Measurements from ENCODE around the gene CNN3.

The CNN3 gene

GRCh38 chr1:94953746-94954145 is 26.8 kb upstream of the CNN3 start:
- no peak overlapping the region for H3K4me3 ChIP-seq (ENCODE audit: low read depth, low read length)
- DNase-seq (ENCODE audit: low read depth) = no peak
- no peak for TF ChIP-seq POLR2A (IDR thresholded peaks at IDR 0.05; ENCODE audit: extremely low read depth, insufficient read length)
- no peak for TF ChIP-seq MAX (IDR thresholded peaks at IDR 0.05; ENCODE audit: low read depth, low read length)
- no peak for TF ChIP-seq MYC (IDR thresholded peaks at IDR 0.05; ENCODE audit: low read depth, low read length)
- TF ChIP-seq CTCF (IDR thresholded peaks at IDR 0.05; ENCODE audit: low read depth, low read length) = no peak

- H3K4me3 ChIP-seq (ENCODE audit: low read depth, low read length) = no peak overlapping the region
- DNase-seq (ENCODE audit: low read depth) = no peak
- no peak for TF ChIP-seq POLR2A (IDR thresholded peaks at IDR 0.05; ENCODE audit: extremely low read depth, insufficient read length)
- no peak for TF ChIP-seq MAX (IDR thresholded peaks at IDR 0.05; ENCODE audit: low read depth, low read length)
- no peak for TF ChIP-seq CTCF (IDR thresholded peaks at IDR 0.05; ENCODE audit: low read depth, low read length)
- TF ChIP-seq MYC (IDR thresholded peaks at IDR 0.05; ENCODE audit: low read depth, low read length) = no peak
These were observed 26.2 kb upstream of the CNN3 start for GRCh38 chr1:94953107-94953506.

GRCh38 chr1:94952539-94952938 is 25.6 kb upstream of the CNN3 start:
- TF ChIP-seq MYC (IDR thresholded peaks at IDR 0.05; ENCODE audit: low read depth, low read length) = no peak
- no peak for TF ChIP-seq MAX (IDR thresholded peaks at IDR 0.05; ENCODE audit: low read depth, low read length)
- TF ChIP-seq CTCF (IDR thresholded peaks at IDR 0.05; ENCODE audit: low read depth, low read length) = no peak
- no peak for TF ChIP-seq POLR2A (IDR thresholded peaks at IDR 0.05; ENCODE audit: extremely low read depth, insufficient read length)
- DNase-seq (ENCODE audit: low read depth) = no peak
- H3K4me3 ChIP-seq (ENCODE audit: low read depth, low read length) = no peak overlapping the region

GRCh38 chr1:94951509-94952208 is 24.7 kb upstream of the CNN3 start:
- no peak overlapping the region for H3K4me3 ChIP-seq (ENCODE audit: low read depth, low read length)
- no peak for DNase-seq (ENCODE audit: low read depth)
- no peak for TF ChIP-seq POLR2A (IDR thresholded peaks at IDR 0.05; ENCODE audit: extremely low read depth, insufficient read length)
- no peak for TF ChIP-seq MAX (IDR thresholded peaks at IDR 0.05; ENCODE audit: low read depth, low read length)
- TF ChIP-seq MYC (IDR thresholded peaks at IDR 0.05; ENCODE audit: low read depth, low read length) = no peak
- no peak for TF ChIP-seq CTCF (IDR thresholded peaks at IDR 0.05; ENCODE audit: low read depth, low read length)

GRCh38 chr1:94951046-94951445 is 24.1 kb upstream of the CNN3 start:
- TF ChIP-seq MYC (IDR thresholded peaks at IDR 0.05; ENCODE audit: low read depth, low read length) = no peak
- TF ChIP-seq MAX (IDR thresholded peaks at IDR 0.05; ENCODE audit: low read depth, low read length) = no peak
- no peak overlapping the region for H3K4me3 ChIP-seq (ENCODE audit: low read depth, low read length)
- no peak for DNase-seq (ENCODE audit: low read depth)

- no peak for DNase-seq (ENCODE audit: low read depth)
- TF ChIP-seq MYC (IDR thresholded peaks at IDR 0.05; ENCODE audit: low read depth, low read length) (no peak), CTCF (IDR thresholded peaks at IDR 0.05; ENCODE audit: low read depth, low read length) (no peak), MAX (IDR thresholded peaks at IDR 0.05; ENCODE audit: low read depth, low read length) (no peak), POLR2A (IDR thresholded peaks at IDR 0.05; ENCODE audit: extremely low read depth, insufficient read length) (no peak)
- no peak overlapping the region for H3K4me3 ChIP-seq (ENCODE audit: low read depth, low read length)
These were observed 23.1 kb upstream of the CNN3 start for GRCh38 chr1:94949681-94950661.
